Activated CD4-positive, alpha-beta memory T cell treated with anti-CD3 and anti-CD28 coated beads, Interleukin-2, amount 10 ng/mL, durations not matched to agents 7 days and 5 days (primary cell): Measurements from ENCODE around the gene DEPDC5. TPM values are rescaled to one million over a fixed set of nuclear protein-coding genes. Genes with fewer than 3 reads are reported as not detected.

Experiments used
- CTCF ChIA-PET: fragments of 350-600 bp; sonication (Branson Sonifier 250); formaldehyde crosslinking; loops from one replicate; lab custom pipeline; 2021; ENCODE audit warnings: antibody characterized with exemption, inconsistent platforms; lab: Charles Lee
- POLR2A ChIA-PET: fragments of 350-600 bp; sonication (Branson Sonifier 250); formaldehyde crosslinking; loops from one replicate; lab custom pipeline; 2021; ENCODE audit warnings: antibody characterized with exemption; lab: Charles Lee
- DNase-seq: peaks from one replicate; pipeline ENCODE4 v3.0.0-alpha.2; 2020
- H3K27ac Mint-ChIP-seq: one replicate; pipeline ENCODE4 v1.8.0; 2021; ENCODE audit warnings: mild to moderate bottlenecking, mixed read lengths
- H3K27me3 Mint-ChIP-seq: one replicate; pipeline ENCODE4 v1.8.0; 2021; ENCODE audit warnings: mixed read lengths
- H3K36me3 Mint-ChIP-seq: one replicate; pipeline ENCODE4 v1.8.0; 2021; ENCODE audit warnings: low read depth, mixed read lengths
- H3K4me1 Mint-ChIP-seq: one replicate; pipeline ENCODE4 v1.8.0; 2021; ENCODE audit warnings: mixed read lengths
- H3K4me3 Mint-ChIP-seq: one replicate; pipeline ENCODE4 v1.8.0; 2021; ENCODE audit warnings: mild to moderate bottlenecking, mixed read lengths
- H3K9me3 Mint-ChIP-seq: one replicate; pipeline ENCODE4 v1.8.0; 2021; ENCODE audit warnings: mixed read lengths
- total RNA-seq, 2 experiments: library from RNA; stranded (reverse); gene quantifications; one replicate each; pipeline ENCODE4 v1.2.3, GENCODE V29; 2021

The DEPDC5 gene
- total RNA-seq, 2 experiments from 2014 or later = 32.8 to 33.7 TPM

- ChIA-PET POLR2A (no interaction called here), CTCF (interaction anchor here (1.5 kb wide), 1 partner anchor 37 kb away, joined by 3 read pairs; no protein-coding TSS in a partner anchor)
- no peaks in the 10 kb centered on the region for H3K36me3 Mint-ChIP-seq
- DNase-seq = no peak
- H3K27ac Mint-ChIP-seq = no peak overlapping the region
- H3K4me1 Mint-ChIP-seq = peaks cover 2% of the 10 kb centered on the region
- H3K9me3 Mint-ChIP-seq = no peaks in the 10 kb centered on the region
- no peak overlapping the region for H3K4me3 Mint-ChIP-seq
- peaks cover 11% of the 10 kb centered on the region for H3K27me3 Mint-ChIP-seq
Observed at GRCh38 chr22:31932863-31933262, 179.0 kb downstream of the DEPDC5 start.

- Mint-ChIP-seq H3K9me3 (no peaks in the 10 kb centered on the region), H3K36me3 (no peaks in the 10 kb centered on the region), H3K4me3 (no peak overlapping the region), H3K27me3 (peaks cover 9% of the 10 kb centered on the region), H3K4me1 (peaks cover 2% of the 10 kb centered on the region), H3K27ac (no peak overlapping the region)
- POLR2A ChIA-PET = no interaction called here
- no peak for DNase-seq
- CTCF ChIA-PET = interaction anchor here (1.5 kb wide), 1 partner anchor 37 kb away, joined by 3 read pairs; no protein-coding TSS in a partner anchor
Observed at GRCh38 chr22:31933406-31933805, 179.6 kb downstream of the DEPDC5 start.

- Mint-ChIP-seq H3K36me3 (no peaks in the 10 kb centered on the region), H3K4me1 (peaks cover 2% of the 10 kb centered on the region), H3K4me3 (no peak overlapping the region), H3K27me3 (peaks cover 10% of the 10 kb centered on the region), H3K27ac (no peak overlapping the region), H3K9me3 (no peaks in the 10 kb centered on the region)
- no peak for DNase-seq
- CTCF ChIA-PET = interaction anchor here (1.0 kb wide), 1 partner anchor 272 kb away, joined by 3 read pairs; the partner anchor contains the start of gene PISD
- POLR2A ChIA-PET = no interaction called here
Observed at GRCh38 chr22:31933816-31934482, 180.1 kb downstream of the DEPDC5 start.

GRCh38 chr22:31935961-31936635 is 182.3 kb downstream of the DEPDC5 start:
- ChIA-PET POLR2A (no interaction called here), CTCF (interaction anchor here (0.7 kb wide), 1 partner anchor 34 kb away, joined by 3 read pairs; no protein-coding TSS in a partner anchor)
- no peaks in the 10 kb centered on the region for H3K9me3 Mint-ChIP-seq
- no peaks in the 10 kb centered on the region for H3K36me3 Mint-ChIP-seq
- peaks cover 7% of the 10 kb centered on the region for H3K27me3 Mint-ChIP-seq
- H3K4me3 Mint-ChIP-seq = no peak overlapping the region
- H3K4me1 Mint-ChIP-seq = peaks cover 2% of the 10 kb centered on the region
- DNase-seq = no peak
- no peak overlapping the region for H3K27ac Mint-ChIP-seq

GRCh38 chr22:31937341-31937740 is 183.5 kb downstream of the DEPDC5 start:
- CTCF ChIA-PET = no interaction called here
- Mint-ChIP-seq H3K9me3 (no peaks in the 10 kb centered on the region), H3K27ac (no peak overlapping the region), H3K4me1 (peaks cover 4% of the 10 kb centered on the region), H3K36me3 (no peaks in the 10 kb centered on the region), H3K27me3 (peaks cover 7% of the 10 kb centered on the region), H3K4me3 (no peak overlapping the region)
- DNase-seq = no peak
- POLR2A ChIA-PET = no interaction called here

- Mint-ChIP-seq H3K27me3 (peaks cover 6% of the 10 kb centered on the region), H3K9me3 (no peaks in the 10 kb centered on the region), H3K36me3 (no peaks in the 10 kb centered on the region), H3K4me3 (no peak overlapping the region), H3K4me1 (peaks cover 8% of the 10 kb centered on the region), H3K27ac (no peak overlapping the region)
- POLR2A ChIA-PET = no interaction called here
- CTCF ChIA-PET = interaction anchor here (1.1 kb wide), 1 partner anchor 18 kb away, joined by 3 read pairs; no protein-coding TSS in a partner anchor
- no peak for DNase-seq
Observed at GRCh38 chr22:31938296-31938695, 184.5 kb downstream of the DEPDC5 start.

- H3K36me3 Mint-ChIP-seq = no peaks in the 10 kb centered on the region
- no peak overlapping the region for H3K27ac Mint-ChIP-seq
- ChIA-PET POLR2A (interaction anchor here (1.6 kb wide), 1 partner anchor 24 kb away, joined by 3 read pairs; no protein-coding TSS in a partner anchor), CTCF (no interaction called here)
- H3K4me1 Mint-ChIP-seq = peaks cover 16% of the 10 kb centered on the region
- DNase-seq = no peak
- no peak overlapping the region for H3K4me3 Mint-ChIP-seq
- H3K27me3 Mint-ChIP-seq = peaks cover 5% of the 10 kb centered on the region
- H3K9me3 Mint-ChIP-seq = no peaks in the 10 kb centered on the region
Observed at GRCh38 chr22:31940506-31940905, 186.7 kb downstream of the DEPDC5 start.

GRCh38 chr22:31942091-31942490 is 188.3 kb downstream of the DEPDC5 start:
- H3K4me1 Mint-ChIP-seq = peaks cover 18% of the 10 kb centered on the region
- CTCF ChIA-PET = interaction anchor here (2.5 kb wide), 1 partner anchor 276 kb away, joined by 8 read pairs; no protein-coding TSS in a partner anchor
- H3K4me3 Mint-ChIP-seq = peak overlapping the region; percentile 22
- POLR2A ChIA-PET = interaction anchor here (1.0 to 1.6 kb wide), 3 partner anchors 26 to 280 kb away, joined by 3 read pairs; partner anchors contain the start of genes DEPDC5 and PISD
- H3K27ac Mint-ChIP-seq = no peak overlapping the region
- no peaks in the 10 kb centered on the region for H3K9me3 Mint-ChIP-seq
- DNase-seq = no peak
- H3K27me3 Mint-ChIP-seq = peaks cover 3% of the 10 kb centered on the region
- H3K36me3 Mint-ChIP-seq = no peaks in the 10 kb centered on the region

GRCh38 chr22:31943206-31943977 is 189.6 kb downstream of the DEPDC5 start:
- H3K36me3 Mint-ChIP-seq = peaks cover 11% of the 10 kb centered on the region
- peaks cover 28% of the 10 kb centered on the region for H3K4me1 Mint-ChIP-seq
- H3K9me3 Mint-ChIP-seq = no peaks in the 10 kb centered on the region
- peak overlapping the region; percentile 91 for H3K27ac Mint-ChIP-seq
- peaks cover 2% of the 10 kb centered on the region for H3K27me3 Mint-ChIP-seq
- ChIA-PET CTCF (interaction anchor here (2.5 kb wide), 1 partner anchor 278 kb away, joined by 8 read pairs; no protein-coding TSS in a partner anchor), POLR2A (interaction anchor here (0.8 to 1.3 kb wide), 4 partner anchors 190 to 282 kb away, joined by 3 to 9 read pairs (median 4); partner anchors contain the start of genes DEPDC5, PISD and PRR14L)
- no peak for DNase-seq
- peak overlapping the region; percentile 8 for H3K4me3 Mint-ChIP-seq

GRCh38 chr22:31943978-31944699 is 190.3 kb downstream of the DEPDC5 start, which contains the start of gene YWHAH:
TSS of gene YWHAH (plus strand) at chr22:31944535. CDS start at chr22:31944734, 199 bp downstream.
- Mint-ChIP-seq H3K4me3 (no peak within 1 kb of the TSS), H3K27me3 (no peaks in the 10 kb centered on the region), H3K36me3 (peaks cover 16% of the 10 kb centered on the region), H3K27ac (peak within 1 kb of the TSS; percentile 91), H3K4me1 (peaks cover 31% of the 10 kb centered on the region), H3K9me3 (no peaks in the 10 kb centered on the region)
- ChIA-PET CTCF (interaction anchor here (2.5 to 5.0 kb wide), 3 partner anchors 26 to 280 kb away, joined by 8 to 49 read pairs (median 12); partner anchors contain the start of gene PISD), POLR2A (interaction anchor here (0.8 to 3.7 kb wide), 9 partner anchors 9 to 531 kb away, joined by 3 to 26 read pairs (median 4); partner anchors contain the start of genes DEPDC5, PISD and PRR14L)
- DNase-seq = peak; percentile 93

- peaks cover 23% of the 10 kb centered on the region for H3K36me3 Mint-ChIP-seq
- no peaks in the 10 kb centered on the region for H3K9me3 Mint-ChIP-seq
- CTCF ChIA-PET = interaction anchor here (1.2 to 5.0 kb wide), 3 partner anchors 12 to 281 kb away, joined by 3 to 49 read pairs (median 12); partner anchors contain the start of gene PISD
- H3K4me1 Mint-ChIP-seq = peaks cover 38% of the 10 kb centered on the region
- DNase-seq = peak; percentile 45
- H3K4me3 Mint-ChIP-seq = no peak overlapping the region
- H3K27me3 Mint-ChIP-seq = no peaks in the 10 kb centered on the region
- POLR2A ChIA-PET = interaction anchor here (0.6 to 3.7 kb wide), 10 partner anchors 8 to 531 kb away, joined by 3 to 26 read pairs (median 4); partner anchors contain the start of genes DEPDC5 and PISD
- H3K27ac Mint-ChIP-seq = peak overlapping the region; percentile 40
Observed at GRCh38 chr22:31944700-31945442, 191.1 kb downstream of the DEPDC5 start.
